Measurements from ENCODE around the gene GFOD2.
A peak's percentile ranks its signal among the peaks of the same experiment; 100 is the strongest.
"Not testable (repeated sequence)": the region's sequence is repeated elsewhere in the genome, so short reads cannot be mapped to it uniquely, and the experiment has no call there.

Gene GFOD2, protein sequence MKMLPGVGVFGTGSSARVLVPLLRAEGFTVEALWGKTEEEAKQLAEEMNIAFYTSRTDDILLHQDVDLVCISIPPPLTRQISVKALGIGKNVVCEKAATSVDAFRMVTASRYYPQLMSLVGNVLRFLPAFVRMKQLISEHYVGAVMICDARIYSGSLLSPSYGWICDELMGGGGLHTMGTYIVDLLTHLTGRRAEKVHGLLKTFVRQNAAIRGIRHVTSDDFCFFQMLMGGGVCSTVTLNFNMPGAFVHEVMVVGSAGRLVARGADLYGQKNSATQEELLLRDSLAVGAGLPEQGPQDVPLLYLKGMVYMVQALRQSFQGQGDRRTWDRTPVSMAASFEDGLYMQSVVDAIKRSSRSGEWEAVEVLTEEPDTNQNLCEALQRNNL

DNA sequence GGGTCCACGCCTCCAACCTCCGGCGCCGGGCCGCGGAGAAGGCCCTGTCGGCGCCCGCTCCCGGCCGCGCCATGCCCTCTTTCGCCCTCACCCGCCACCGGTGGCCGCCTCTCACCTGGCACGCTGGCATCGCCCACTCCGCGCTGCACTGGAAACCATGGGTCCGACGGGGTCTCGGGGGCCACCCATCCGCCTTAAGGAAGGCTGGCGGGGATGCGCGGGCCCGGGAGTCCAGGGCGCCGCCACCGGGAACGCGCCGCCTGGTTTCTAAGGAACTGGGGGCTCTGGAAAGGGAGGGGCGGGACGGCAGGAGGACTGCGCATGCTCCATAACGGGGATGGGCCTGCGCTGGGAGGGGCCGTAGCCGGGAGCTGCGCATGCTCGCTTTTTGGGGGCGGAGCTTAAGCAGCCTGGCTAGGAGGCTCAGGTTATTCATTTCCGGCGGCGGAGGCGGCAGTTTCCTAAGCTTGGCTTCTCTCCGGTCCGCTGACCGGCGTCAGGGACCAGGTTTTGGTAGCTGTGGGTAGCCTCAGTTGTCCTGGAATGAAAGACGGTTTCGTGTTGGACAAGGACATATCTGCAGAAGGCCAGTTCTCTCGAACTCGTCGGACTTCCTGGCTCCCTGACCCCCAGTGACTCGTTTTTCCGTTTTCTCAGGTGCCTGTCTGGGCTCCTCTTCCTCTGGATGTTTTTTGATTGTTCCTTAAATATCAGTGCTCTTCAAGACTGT, at the start of gene GFOD2:
Gene GFOD2, minus strand, starts transcription at position 269 of the 730 bp plus-strand sequence. CDS start 33,601 bp downstream, outside the sequence.
- peak; percentile 98 for DNase-seq

DNA sequence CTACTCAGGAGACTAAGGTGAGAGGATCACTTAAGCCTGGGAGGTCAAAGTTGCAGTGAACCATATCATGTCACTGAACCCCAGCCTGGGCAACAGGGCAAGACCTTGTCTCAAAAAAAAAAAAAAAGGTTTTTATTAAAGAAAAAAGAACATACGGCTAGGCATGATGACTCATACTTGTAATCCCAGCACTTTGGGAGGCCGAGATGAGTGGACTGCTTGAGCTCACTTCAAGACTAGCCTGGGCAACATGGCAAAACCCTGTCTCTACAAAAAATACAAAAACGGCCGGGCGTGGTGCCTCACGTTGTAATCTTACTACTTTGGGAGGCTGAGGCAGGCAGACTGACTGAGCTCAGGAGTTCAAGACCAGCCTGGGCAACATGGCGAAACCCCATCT, 48.8 kb upstream of the GFOD2 start:
- DNase-seq, result no peak

DNA sequence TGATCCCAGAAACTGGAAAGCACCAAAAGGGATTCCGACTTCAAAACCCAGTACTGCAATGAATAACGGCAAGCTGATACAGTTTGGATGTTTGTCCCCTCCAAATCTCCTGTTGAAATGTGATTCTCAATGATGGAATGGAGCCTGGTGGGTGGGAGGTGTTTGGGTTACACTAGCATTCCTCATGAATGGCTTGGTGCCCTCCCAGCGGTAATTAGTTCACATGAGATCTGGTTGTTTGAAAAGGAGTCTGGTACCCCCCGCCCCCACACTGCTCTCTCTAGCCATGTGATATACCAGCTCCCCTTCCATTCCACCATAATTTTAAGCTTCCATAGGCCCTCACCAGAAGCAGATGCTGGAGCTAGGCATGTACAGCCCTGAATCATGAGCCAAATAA, 47.2 kb upstream of the GFOD2 start:
- DNase-seq, result no peak

DNA sequence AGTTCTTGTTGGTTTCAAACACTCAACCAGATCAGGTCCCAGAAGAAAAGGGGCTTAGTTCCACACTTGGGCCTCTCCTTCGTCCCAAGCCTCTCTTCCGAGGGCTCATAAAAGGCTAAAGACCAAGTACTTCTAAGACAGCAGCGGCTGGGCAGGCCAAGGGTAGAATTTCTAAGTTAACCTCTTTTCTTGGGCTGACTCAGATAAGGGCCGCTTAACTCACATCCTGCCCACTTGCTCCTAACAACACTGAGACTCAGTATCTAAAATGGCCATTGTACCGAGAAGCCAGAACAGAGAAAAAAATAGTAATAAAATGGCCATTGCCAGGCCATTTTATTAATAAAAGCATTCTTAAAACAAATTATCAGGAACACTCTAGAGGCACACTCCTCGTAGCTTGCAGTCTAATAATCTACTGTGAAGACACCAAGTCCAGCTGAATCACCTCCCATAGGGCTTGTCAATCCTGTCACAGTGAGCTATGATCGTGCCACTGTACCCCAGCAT, 45.1 kb upstream of the GFOD2 start:
- no peak for DNase-seq

DNA sequence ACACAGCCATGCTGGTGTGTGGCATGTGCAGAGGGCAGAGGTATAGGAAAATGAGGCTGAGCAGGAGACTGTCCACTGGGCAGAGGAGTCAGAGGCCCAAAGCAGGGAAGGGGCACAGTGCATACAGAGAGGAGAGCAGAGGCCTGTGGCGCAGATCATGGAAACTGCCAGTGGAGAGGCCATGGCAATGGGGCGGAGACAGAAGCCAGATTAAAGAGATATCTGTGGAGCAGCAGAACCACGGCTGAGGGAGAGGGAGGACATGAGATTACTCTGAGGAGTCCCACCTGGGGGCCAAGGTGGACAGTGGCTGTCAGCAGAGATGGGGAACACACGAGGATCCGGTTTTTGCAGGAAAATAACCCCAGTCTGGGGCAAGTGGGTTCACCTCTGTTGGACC, 44.0 kb upstream of the GFOD2 start:
- DNase-seq, result no peak

DNA sequence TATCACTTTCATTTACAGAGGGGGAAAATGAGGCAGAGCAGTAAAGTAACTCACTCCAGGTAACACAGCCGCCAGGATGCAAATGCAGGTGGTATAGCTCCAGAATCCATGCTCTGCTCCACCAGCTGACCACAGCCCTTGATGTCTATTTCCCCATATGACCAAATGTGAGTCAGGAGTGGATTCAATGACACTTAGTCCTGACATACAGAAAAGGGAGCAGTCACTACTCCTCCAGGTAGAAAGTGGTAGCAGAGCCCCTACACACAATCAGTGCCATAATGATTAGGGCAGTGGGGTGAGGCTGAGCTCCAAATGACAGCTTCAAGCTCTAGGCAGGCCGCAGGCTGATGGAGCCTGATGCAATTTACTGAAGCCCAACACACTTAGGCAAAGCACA, 43.3 kb upstream of the GFOD2 start:
- DNase-seq, result no peak

DNA sequence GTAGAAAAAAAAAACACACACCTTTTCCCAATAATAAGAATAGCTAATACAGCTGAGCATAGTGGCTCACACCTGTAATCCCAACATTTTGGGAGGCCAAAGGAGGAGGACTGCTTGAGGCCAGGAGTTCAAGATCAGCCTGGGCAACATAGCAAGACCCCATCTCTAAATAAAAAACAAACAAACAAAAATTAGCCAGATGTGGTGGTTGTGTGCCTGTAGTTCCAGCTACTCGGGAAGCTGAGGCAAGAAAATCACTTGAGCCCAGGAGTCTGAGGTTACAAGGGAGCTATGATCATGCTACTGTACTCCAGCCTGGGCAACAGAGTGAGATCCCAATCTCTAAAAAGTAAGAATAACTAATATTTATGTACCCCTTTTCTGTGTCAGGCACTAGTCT, 42.8 kb upstream of the GFOD2 start:
- no peak for DNase-seq

DNA sequence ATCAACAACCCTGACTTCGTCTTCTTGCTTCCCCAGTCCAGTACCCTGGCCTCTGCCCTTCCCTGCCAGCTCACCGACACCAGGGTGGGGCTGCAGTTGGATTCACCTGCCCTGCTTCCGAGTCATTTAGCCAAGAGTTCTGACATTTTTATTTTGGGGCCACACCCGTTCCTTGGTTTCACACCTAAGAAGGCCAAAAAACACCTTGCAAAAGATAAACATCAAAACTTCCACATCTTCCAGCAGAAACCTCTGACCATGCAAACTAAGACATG, 41.8 kb upstream of the GFOD2 start:
- no peak for DNase-seq

DNA sequence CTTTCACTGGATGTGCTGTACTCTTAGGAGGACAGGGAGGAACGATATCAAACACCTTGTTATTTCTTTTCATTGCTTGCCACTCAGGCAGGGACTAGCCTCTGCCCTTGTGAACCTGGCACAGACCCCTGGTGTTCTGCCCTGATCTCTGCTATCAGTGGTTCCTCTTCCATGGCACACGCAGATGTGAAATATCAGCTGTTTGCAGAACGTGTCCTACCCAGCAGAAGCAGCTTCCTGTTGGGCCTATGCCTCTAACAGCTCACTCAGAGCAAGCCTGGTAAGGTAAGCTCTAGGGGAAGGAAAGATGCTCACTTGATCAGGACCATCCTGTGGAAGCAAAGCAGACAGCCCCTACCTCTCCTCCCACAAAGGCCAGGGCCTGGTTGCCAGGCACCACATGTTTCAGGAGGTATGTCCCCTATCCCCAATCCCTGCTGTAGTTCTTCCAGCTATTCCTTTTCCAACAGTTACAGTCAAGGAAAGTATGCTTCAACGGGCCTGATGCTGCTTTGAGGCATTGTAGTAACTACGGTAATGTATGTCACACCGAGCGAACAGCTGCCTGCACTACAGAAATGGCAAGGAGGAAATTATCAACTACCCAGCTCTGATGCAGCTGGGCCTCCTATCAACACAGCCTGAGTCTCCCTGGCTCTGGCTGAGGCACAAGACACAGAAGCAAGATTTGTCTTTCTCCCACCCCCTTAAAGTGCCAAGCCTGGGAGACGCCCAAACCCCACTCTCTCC, 41.3 kb upstream of the GFOD2 start:
- DNase-seq, result no peak

DNA sequence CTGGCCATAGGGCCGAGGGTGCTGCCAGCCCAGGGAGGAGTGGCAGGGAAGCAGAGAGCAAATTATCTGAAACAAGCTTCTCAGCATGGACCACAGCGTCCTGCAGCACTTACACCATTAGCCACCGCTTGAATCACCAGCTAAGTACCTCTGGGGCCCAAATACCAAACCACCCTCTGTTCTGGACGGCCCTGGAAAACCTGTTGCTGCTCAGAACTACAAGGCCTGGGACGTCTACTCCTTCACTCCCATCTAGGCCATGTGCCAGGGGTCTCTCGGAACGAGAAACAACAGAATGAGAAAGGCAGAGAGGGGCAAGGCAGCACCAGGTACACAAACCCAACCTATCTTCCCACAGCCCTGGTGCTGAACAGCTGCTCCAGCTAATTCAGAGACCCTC, 39.9 kb upstream of the GFOD2 start:
- no peak for DNase-seq

DNA sequence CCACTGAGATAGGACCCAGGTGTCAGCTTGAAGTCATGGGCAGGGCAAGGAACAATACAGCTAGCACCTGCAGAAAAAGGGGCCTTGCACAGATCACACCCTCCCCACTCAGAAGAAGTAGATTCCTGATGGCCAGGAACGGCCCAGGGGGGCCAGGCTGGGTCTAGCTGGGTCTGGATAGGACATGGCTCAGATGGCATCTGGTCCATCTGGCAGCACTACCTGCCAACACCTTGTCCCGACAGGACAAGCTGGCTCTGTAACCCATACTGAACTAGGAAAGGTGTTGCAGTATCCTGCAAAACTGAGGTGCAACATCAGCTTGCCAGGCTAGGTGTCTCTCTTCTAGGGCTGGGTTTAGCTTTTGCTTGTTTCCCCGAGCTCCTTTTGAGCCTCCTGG, 38.9 kb upstream of the GFOD2 start:
- no peak for DNase-seq

DNA sequence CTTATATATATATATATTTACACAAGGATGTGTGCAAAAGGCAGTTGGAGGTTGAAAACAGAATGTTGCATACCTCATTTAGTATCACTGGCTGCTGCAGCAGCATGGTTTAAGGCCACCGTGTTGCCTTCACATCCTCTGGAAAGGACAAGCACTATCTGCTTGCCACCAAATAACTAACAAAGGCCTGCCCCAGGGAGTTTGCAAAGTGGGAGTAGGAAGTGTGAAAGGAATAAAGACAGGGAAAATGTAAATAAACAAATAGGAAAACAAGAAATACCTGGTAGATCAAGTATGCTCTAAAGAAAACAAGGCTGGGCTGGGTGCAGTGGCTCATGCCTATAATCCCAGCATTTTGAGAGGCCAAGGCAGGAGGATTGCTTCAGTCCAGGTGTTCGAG, 33.5 kb upstream of the GFOD2 start:
- DNase-seq, result no peak

DNA sequence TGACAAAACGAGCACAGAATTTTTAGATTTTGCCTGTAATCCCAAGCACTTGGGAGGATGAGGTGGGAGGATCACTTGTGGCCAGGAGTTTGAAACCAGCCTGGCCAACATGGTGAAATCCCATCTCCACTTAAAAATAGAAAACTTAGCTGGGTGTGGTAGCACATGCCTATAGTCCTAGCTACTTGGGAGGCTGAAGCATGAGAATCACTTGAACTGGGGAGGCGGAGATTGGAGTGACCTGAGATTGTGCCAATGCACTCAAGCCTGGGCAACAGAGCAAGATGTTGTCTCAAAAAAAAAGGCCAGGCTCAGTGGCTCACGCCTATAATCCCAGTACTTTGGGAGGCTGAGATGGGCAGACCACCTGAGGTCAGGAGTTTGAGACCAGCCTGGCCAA, 32.2 kb upstream of the GFOD2 start:
- not testable (repeated sequence) for DNase-seq

DNA sequence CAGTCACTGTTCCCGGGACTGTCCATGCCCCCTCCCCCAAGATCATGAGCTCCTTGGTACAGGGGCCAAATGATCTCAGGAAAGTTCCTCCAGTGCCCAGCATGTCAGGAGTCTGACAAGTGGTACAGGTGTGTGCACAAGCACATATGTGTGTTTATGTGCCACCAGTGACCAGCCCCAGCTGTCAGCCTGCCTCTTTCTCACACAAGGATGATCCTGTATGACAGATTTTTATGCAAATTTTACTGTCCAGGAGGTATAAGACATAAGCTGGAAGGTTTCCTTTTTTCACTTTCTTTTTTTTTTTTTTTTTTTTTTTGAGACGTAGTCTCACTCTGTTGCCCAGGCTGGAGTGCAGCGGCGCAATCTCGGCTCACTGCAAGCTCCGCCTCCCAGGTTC, 31.4 kb upstream of the GFOD2 start:
- no peak for DNase-seq

DNA sequence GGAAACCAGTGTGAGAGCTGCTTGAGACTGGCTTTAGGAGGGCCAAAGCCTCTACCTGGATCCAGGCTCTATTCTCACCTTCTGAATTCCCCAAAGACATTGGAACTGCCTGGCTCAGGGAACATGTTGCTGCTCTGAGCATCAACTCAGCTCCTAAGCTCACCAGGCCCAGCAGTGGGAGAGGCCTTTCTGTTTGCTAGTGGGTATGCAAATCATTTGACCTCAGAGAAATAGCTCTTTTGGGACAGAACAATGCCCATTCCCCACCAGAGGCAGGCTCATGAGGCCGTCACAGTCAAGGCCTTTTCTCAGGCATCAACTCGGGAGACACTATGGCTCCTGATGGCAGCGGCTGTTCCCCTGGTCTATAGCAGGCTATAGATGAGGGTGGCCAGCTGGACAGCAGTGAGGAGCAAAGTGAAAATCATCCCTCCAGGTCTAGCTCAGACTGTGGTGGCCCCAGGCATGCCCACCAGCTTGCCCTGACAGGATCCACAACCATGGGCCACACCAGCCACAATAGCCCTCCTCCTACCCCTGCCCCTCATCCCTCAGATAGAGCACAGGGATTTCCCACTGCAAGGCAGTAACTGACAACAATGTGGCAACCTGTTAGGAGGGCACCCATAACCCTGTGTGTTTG, 30.4 kb upstream of the GFOD2 start:
- DNase-seq, result no peak

DNA sequence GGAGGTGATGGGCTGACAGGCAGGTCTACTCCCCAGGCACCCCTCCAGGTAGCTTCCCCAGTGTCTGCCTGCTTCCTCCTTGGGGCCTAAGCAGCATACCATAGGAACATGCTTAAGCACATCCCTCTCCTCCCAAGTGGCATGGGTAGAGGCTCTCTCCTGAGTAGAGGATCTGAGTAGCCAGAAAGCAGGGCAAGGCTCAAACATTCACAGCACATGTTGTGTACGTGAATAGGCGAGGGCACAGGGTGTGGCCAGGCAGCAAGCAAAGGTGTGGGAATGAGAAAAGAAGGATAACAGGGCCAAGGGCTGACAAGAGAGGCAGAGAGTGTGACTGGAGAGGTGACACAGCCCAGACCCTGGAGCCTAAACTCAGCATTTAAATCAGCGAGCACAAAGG, 29.7 kb upstream of the GFOD2 start:
- no peak for DNase-seq

DNA sequence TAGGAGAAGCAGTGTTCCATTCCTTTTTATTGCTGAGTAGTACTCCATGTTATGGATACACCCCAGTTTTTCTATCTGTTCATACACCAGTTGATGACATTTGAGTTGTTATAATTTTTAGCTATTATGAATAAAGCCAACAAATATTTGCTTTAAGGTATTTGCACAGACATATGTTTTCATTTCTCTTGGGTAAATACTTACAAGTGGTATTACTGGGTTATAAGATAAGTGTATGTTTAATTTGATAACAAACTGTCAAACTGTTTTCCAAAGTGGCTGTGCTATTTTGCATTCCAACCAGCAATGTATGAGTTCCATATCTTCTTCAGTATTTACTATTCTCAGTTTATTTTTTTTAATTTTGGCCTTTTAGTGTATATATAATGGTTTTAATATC, 27.7 kb upstream of the GFOD2 start:
- no peak for DNase-seq

DNA sequence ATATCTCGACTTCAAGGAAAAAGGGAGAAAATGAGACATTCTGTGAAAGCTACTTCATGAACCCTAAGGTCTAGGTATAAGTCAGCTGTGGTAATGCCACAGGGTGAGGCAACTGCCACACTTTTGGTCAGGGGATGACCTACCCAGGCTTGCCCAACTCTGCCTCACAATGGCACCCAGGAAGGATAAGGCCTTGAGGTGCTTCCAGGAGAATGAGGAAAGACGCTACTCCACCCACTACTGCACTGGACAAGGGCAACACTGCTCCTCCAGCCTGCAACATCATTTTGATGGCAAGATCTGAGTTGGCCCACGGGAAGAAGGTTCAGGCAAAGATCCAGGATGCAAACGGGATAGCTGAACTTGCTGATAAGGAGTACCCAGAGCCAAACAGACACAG, 22.0 kb upstream of the GFOD2 start:
- DNase-seq, result no peak

DNA sequence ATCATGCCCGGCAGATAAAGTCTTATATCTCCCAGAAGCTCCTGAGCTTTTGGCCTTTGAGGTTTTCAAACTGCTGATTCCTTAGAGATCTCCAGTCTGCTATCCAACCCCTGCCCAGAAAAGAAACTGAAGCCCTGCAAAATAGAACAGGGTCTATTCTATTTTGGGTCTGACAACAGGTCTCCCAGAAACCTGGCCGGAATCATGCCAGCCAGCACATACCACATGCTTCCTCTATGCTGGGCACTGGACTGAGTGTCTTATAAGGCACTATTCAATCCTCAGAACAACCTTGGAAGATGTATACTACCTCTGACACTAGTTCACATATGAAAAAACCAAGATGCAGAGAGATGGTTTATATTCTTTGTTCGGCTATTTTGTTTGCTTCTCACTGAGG, 21.3 kb upstream of the GFOD2 start:
- DNase-seq, result no peak

DNA sequence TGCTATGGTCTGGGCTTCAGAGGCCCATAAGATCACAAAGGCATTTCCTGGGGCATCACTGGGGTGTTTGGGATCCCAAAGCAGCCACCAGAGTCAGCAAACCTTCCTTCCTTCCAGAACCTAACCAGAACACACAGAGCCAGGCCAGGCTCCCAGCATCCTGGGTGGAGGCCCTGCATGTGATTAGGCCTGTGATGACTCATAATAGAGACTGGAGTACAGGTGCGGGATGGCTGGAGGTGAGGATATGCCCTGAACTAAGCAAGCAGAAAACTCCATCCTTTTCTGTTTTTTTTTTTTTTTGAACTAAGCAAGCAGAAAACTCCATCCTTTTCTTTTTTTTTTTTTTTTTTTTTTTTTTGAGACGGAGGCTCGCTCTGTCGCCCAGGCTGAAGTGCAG, 17.7 kb upstream of the GFOD2 start:
- no peak for DNase-seq

DNA sequence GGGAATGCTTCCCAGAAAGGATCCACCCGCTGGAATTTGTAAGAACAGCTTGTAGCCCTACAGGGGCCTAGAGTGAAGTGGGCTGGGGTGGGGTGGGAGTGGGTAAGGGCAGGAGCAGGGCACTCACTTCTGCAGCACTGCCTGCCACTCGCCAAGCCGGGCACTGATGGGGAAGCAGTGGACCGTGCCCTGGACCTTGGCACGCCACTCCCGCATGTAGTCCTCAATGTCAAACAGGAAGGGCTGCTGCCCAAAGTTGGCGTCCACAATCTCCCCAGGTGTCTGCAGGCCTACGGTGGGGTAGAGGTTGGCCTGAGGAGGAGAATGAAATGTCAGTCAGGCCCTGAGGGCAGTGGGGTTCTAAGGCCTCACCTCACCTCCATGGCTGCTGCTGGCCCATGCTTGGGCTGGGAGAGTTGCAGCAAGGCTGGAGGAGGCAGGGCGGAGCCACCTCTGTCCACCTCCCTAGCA, 15.7 kb upstream of the GFOD2 start:
- DNase-seq, result no peak

DNA sequence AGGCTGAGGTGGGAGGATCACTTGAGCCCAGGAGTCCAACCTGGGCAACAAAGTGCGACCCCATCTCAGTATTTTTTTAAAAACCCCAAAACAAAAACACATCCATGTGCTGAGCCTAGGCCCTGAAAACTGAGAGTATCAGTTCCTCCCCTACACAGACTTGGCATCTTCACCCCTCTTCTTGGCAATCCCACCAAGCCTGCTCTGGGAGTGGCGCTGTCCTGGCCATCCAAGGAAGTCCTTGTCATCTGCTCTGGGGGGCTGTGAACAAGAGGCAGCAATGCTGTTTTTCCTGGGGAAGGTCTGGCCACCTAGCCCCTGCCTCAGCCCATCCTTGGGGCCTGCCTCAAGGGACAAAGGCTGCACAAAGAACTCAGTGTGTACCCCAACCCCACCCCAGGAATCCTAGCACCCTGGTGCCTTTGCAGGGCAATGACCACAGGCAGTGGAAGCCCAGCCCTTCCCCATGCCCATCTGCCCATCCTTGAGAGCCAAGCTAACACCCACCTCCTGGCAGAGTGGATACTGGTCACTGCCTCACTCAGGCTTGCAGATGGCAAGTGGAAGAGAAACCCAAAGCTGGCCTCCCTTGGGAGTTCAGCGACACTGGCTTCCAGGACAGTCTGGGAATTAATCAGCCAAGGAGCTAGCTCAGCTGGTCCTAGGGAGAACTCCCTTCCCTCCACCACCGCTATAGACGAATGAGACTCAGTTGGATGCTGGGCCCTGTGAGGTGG, 14.8 kb upstream of the GFOD2 start:
- DNase-seq, result no peak

DNA sequence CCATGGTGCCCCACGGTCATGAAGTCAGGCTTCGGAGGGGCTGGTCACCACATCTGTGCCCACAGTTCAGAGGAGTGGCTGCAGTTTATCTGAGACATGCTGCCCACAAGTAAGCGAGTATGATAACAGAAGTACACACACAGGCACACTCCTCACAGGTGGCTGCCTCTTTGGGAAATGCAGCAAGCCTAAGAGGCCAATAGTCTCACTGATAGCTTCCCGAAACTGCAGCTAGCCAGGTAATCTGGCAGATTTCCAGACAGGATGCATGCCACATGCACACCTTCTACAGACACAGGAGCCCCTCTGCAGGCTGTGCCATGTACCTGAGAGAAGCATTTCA, 12.6 kb upstream of the GFOD2 start:
- no peak for DNase-seq
